Hematopoietic multipotent progenitor cell treated with erythropoietin and hydrocortisone succinate and interleukin-3 and kit ligand, for 17 days (in vitro differentiated cells): ENCODE measurements around the gene ADRA2A.

Source experiments
- DNase-seq: peaks from one replicate; pipeline ENCODE4 v3.0.0-alpha.2; 2015; ENCODE audit warnings: low spot score

ADRA2A gene

DNA sequence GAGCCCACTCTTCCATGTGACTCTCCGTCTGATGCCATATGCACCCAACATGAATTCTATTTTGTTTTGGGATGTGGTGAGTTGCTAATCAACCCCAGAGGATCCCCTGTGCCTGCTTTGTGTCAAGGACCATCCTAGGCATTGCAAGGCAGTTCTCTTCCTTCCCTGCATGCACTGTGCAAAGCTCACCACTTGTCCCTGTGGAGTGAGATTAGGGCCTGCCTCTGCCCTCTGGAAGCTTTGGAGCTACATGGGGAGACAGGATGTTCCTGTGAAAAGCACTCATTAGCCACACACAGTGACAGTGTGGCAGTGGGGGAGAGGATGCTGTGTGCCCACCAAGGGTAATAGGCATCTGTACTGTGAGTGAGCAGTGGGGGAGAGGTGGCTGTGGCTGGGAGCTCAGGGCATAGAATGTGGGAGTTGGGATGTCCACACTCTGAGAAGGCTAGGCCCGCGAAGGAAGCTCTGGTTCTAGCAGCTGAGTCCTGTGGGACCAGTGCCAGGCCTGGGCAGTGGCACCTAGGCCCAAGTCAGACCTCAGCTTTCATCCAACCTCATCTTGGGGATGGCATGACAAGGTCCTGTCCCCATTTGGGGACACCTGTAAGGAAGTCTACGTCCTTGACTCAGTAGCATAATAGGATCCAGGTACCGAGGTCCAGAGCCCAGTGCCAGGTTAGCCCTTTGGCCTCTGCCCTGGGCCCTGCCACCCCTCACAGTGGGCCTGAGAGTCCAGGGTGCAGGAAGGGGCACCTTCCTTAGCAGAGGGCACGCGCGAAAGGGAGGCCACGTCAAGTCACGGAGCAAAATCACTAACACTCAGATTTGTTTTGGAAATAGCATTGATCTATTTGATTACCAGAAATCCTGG, 6.6 kb downstream of the ADRA2A start:
- DNase-seq: no peak

DNA sequence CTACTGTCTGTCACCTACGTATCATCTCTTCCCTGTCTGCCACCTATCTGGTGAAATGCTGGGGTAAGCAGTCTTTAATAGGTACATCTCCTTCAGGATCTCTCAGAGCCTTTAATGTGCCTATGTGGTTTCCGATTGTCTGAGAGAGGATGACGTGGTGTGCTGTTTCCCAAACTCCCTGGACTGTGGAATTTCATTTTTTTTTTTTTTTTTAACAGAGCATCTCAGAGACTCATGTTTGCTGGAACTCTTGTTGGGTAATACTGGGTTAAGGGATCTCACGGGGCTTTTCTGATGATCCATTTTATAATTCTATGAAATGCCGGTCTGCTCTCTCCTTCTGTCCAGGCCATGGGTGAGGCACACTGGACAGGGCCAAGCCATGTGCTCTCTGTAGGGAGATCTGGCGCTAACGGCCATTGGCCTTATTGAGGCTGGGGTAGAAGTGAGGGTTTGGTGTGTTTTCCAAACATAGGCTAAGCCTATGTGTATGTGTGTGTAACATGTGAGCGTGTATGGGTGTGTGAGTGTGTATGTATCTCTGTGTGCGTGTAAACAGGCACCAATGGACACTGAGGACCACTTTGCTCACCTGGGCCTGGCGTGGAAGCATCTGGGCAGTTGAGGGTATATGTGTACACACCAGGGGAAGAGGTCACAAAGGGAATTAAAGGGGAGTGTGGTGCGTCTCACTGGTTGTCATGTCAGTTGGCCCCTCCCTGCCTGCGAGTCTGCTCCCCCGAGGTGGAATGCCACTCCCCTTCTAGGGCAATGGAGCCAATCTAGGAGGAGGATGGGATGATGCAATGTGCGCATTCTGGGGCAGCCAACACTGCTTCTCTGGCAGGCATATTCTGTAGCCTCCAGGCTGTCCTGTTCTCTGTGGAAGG, 7.8 kb downstream of the ADRA2A start:
- DNase-seq: no peak

DNA sequence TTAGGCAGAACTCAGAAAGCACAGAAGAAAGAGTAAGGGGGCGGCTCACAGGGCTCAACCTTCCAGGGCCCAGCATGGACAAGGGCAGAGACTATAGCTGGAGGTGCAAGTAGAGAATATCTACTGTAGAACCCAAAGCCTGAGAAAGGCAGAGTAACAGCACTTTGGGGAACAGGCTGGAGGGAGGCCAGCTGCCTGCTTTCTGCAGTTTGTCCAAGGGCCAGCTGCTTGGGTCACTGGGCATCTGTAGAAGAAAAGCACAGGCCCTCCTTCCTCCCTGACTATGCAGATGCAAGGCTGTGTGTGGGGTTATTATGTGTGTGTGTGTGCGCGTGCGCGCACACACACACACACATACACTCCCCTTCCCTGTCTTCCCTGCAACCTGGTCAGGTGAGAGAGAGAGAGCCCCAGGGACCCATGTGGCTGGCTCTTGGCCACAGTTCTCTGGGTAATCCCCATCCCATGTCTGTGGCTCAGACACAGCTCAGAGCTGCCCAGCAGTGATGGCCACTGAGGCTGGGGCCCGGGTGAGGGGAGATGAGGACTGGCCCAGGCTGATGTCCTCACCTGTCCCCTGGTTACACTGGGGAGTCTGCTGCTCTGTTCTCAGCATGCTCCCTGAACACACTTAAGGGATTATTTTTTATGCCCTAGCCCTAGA, 9.0 kb downstream of the ADRA2A start:
- DNase-seq: no peak

DNA sequence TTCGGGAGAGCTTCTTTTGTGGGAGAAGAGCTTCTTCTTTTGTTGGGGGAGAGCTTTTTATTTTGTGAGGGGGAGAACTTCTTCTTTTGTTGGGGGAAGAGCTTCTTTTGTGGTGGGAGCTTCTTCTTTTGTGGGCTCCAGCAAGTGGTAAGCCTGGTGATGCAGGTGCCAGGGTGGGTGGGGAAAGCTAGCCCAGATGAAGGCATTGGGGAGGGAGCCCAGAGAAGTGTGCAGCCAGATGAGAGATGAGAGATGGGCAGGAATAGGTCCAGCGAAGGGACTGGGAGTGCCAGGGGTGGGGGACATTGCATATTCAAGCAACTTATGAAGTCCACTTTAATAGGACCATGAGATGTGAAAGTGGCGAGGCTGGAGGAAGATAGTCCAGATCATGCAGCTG, 9.7 kb downstream of the ADRA2A start:
- DNase-seq: no peak

DNA sequence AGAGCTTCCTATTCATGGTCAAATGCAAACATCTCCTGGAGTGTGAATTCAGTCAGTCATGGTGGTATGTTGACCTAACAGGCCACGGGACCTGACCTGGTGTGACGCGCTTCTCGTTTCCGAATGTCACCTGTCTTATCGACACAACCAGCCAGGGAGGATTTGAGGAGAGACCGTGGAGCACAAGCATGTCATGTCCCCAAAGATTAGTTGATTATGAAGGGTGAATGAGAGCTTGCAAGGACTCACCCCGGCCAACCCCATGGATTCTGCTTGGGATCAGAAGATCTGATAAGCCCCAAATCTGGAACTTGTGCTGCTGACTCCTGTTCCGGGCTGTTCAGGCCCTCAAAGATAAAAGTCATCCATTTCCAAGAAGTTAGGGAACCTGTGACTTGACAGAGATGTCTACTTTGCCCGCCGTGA, 10.5 kb downstream of the ADRA2A start:
- DNase-seq: no peak

DNA sequence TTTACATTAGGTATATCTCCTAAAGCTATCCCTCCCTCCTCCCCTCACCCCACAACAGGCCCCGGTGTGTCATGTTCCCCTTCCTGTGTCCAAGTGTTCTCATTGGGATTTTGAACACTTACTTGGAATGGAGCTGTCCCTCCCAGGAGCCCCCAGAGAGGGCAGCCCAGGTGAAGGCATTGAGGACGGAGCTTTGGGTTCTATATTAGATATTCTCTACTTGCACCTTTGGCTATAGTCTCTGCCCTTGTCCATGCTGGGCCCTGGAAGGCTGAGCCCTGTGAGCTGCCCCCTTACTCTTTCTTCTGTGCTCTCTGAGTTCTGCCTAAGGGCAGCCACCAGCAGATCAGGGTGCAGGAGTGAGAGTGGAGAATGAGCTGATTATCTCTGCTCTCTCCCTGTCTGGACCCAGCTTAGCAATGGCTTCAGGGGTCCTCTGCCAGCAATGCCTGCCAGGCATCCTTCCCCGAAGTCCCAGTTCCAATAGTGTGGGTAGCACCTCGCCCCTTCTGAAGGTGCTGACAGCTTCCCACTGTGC, 11.2 kb downstream of the ADRA2A start:
- DNase-seq: no peak

DNA sequence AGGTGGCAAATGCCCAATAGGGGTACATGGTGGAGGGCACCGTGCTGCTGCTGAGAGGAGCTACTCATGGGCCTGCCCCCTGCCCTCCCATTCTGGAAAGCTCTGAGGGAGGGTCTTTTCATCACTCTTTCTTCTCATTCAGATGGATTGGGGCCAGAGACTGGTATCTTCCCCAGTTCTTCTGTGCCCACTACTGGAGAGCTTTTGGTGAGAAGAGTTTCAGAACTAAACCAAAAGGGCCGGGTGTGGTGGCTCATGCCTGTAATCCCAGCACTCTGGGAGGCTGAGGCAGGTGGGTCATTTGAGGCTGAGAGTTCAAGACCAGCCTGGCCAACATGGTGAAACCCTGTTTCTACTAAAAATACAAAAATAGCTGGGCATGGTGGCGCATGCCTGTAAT, 12.5 kb downstream of the ADRA2A start:
- DNase-seq: no peak

DNA sequence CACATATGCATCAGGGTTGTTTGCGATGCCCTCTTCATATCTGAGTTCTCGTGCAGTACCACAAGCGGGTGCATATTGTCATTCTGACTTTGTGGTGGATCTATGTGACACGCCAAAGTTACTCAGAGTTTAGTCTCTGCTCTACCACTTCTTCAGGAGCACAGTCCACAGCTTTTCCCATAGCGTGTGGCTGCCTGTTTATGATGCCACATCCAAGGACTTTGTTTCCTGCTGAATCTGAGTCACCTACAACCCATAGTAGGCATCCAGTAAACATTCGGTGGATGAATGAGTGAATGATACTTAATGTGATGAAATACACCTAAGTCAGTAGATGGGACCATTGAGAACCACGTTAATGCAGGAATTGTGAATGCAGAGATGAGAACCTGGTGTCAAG, 15.0 kb downstream of the ADRA2A start:
- no peak for DNase-seq

DNA sequence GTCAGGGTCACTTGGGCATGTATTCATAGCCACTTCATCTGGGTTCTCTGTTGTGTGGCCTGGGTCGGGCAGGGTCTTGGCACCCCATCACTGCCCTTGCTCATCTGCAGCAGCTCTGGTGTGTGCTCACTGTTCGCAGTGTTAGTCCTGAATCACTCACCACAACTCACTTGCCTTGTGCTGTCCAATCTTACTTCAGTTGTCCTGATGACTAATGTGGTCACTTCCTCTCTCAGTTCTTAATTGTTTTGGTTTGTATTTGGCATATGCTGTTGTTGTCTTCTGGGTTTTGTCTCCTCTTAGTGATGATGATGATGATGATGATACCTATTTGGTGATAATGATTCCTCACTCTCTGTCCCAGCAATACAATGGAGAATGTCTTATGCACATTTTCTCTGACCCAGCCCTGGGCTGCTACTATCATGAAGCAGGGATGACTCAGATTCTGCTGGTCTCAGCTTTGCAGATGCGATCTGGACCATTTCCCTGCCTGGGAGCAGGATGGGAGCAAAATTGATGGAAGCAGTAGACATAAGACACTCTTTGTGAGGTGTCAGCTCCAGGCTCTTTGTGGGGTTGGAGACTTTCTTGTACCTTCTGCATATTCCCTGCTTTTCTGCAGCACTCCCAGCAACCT, 17.0 kb downstream of the ADRA2A start:
- no peak for DNase-seq

DNA sequence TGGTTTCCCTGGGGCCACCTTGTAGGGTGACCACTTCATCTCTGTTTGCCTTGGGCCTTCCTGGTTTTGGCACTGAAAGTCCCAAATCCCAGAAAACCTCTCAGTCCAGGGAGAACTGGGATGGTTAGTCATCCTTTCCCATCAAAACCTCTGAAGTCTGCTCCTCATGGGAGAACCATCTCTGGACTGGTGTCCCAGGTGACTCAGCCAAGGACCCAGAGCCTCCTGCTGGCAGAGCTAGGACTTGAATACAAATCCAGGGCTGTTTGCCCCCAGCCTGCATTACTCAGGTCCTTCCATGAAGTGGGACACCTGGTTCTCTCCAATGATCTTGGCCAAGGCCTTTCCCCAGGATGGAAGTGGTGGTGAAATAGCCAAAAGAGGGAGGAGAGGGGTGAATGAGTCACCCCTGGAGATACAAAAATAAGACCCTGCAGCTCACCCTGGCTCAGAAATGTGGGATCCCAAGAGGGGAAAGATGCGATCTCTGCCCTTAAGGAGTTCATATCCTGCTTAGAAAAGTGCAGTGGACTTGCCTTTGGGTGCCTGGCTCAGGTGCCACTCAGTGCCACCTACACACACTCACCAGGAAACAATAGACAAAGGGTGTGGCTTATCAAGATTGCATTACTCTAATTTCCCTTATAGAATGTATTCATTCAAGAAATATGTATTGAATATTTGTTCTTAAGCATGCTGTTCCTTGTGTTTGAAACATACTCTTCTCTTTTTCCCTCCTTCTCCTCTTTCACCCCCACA, 22.0 kb downstream of the ADRA2A start:
- no peak for DNase-seq

DNA sequence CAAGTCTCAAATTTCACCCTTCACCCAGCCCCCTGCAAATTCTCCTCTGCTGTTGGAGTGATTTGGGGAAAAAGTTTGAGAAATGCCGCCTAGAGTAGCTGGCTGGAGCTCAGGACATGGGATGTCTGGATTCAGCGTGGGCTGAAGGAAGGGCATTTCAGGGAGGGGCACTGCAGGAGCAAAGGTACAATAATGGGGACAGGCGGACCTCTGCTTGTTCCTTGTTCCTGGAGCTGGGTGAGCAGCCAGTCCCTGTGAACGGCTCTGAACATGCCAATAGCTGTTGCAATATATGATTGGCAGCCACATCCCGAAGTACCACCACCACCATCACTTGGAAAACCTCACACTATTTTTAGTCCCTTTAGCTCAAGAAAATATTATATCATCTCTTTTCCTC, 23.4 kb downstream of the ADRA2A start:
- no peak for DNase-seq

DNA sequence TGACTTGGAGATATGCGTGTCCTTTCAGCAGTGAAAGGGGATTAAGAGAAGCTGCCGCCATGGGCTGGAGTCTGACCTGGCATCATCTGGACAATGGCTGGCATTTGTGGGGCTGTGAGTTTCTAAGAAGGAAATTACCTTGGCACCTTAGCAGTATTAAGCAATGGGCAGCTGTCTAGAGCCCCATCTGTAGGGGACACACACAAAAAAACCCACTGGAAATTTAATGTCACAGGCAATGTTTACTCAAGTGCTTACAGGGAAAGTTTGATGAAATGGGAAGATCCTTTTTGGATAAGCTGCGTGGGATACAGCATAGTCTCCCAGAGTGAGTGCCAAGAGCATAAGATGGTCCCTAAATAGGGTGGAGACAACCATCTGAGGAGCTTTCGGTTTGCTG, 25.0 kb downstream of the ADRA2A start:
- no peak for DNase-seq

DNA sequence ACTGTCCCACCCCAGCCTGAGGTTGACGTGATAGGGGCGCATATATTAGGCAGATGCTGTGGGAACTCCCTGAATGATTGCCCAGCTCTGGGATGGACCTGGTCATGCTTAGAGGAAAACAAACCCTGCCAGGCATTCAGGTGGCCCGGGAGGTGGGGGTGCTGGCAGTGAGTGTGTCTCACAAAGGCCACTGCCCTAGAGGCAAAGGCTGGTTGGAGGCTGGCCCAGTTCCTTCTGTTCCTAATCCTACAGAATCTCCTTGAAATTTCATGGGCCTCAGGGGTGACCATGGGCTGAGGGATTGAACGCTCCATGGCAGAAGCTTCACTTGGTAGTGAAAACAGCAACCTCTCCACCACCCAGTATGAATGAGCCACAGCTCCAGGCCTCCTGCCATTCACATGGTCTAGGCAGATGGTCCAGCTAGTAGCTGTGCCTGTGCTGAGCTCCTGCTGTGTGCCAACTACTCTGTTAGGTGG, 25.6 kb downstream of the ADRA2A start:
- DNase-seq: no peak

DNA sequence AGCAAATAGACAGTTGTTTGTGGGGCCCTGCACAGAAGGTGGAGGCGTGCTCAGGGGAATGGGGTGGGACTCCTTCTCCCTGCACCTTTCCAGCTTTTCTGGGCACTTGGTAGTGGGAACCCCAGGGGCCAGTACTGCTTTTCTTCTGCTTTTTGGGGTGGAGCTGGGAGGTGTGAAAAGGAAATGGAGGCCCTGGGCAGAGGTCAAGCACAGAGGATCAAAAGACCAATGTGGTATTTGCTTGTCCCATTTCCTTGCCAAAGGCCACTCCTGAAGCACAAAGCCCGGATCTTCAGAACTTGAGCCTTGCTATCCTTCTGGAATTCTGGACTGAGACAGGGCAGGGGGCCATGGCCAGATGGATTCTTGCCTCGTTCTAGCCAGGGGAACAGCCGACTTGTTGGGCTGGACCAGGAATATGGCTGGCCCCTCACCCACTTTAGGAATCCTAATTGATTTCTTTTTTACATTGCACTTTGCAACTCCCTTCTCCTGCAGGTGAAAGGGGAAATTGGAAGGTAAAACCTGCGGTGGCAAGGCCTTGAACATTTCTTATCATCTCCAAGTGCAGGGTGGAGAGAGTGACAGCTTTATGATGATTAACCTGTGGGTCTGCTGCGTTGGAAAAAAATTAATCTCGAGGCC, 26.5 kb downstream of the ADRA2A start:
- DNase-seq: no peak

DNA sequence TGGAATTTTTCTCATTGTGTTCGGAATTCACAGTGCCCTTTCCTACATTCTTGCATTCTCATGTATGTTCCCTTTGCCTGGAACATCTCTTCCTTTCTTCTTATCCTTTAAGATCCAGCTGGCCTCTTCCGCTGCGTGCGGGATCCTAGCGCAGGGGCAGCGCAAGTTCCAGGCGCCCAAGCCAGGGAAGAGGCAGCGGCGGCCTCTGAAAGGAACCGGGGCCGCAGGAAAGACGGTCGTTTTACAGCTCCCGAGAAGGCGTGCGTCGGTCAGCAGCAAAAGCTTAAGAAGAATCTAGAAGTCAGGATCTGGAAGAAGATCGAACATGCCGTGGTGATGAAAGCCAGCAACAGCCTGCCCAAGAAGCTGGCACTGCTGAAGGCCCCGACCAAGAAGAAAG, 28.0 kb downstream of the ADRA2A start:
- DNase-seq: no peak

DNA sequence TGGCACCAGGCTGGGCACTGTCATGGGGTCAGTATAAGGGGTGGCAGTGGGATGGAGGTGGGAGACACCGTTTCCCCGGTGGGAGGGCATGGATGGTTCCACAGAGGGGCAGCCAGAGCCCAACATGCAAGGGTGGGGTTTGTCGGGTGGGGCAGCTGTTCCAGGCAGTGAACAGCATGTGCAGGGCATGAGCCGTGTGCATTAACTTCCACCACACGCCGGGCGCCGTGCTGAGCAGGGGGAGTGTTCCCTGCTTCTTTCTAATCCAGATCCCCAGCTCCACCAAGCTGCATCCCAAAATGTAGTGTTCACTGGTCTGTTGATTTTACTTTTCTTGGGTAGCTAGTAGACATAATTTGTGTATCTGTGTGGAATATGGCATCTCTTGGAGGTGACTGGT, 29.3 kb downstream of the ADRA2A start:
- DNase-seq: no peak

DNA sequence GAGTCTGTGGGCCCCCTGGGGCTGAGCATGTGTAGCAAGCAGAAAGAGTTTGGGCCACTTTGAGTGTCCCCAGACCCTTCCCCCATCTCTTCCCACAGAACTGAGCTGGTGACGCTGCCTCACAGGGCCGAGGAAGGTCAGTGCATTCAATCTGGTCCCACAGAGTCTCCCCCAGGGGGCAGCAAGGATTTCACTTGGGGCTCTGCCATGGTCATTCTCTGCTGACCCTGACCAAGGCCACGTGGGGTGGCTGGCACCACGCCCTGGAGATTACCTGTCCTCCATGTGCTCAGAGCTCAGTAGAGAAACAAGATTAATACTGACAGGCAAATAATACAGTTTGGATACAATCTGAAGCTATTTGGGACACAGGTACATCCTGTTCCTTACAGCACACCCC, 30.2 kb downstream of the ADRA2A start:
- no peak for DNase-seq

DNA sequence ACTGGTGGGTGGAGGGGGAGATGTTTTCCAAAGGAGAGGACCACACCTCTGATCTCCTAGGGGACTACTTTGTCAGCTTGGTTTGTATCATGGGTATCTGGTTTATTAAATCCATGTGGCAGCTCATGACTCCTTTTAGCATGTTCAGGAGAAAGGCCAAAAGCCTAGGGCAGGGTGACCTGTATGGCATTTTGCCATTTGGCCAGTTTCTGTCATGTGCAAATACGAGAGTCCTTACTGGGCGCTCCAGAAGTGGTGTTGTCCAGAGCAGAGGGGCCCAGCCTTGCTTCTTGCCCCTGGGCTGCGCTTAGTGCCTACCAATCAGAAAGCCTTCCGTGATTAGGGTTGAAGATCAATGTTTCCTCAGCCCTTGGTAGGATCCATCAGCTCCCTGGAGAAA, 31.0 kb downstream of the ADRA2A start:
- DNase-seq: no peak

DNA sequence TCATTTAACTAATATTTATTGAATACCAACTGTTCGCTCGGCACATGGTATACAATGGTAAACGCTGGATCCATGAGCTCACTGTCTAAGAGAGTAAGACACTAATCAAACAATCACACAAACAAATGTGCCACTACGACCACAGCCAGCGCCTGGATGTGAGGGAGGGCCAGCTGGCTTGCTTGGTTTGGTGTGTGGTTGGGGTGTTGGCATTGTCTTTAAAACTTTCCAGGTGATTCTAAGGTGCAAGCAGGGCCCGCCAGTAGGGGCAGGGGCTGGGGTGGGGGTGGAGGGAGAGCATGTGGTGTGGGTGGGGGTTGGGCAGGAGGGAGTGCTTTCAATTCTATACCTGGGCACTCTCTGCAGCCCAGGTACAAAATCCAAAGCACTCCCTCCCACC, 31.6 kb downstream of the ADRA2A start:
- no peak for DNase-seq

DNA sequence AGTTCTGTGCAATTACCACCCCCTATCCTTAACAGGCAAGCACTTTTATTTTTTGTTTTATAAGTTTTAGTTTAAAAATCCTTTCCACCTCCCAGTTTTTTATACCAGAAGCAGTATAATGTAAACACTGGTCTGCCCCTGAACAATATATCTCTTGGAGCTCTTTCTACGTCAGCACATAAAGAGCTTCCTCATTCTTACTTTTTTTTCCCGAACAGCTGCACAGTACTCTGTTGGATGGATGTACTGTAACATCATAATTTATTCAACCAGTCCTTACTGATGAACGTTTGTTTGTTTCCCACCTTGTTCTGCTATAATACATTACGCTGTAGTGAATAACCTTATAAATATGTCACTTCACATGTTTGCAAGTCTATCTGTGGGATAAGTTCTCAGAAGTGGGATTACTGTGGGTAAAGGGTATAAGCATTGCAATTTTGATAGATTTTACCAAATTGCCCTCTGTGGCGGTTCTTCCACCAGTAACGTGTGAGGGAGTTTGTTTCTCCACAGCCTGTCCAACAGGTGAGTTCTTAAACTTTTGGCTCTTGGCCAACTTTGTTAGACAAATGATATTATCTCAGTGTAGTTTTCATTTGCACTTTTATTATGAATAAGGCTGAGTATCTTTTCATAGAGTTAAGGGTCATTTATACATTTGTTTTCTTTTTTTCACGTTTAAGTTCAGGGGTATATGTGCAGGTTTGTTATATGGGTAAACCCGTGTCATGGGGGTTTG, 32.8 kb downstream of the ADRA2A start:
- no peak for DNase-seq
